ENCODE data around the gene CST11. TPM values are rescaled to one million over a fixed set of nuclear protein-coding genes. Genes with fewer than 3 reads are reported as not detected.

The CST11 gene
- total and polyA plus RNA-seq, 5 experiments from 2014 or later: not detected

- no peaks in the 10 kb centered on the region for H3K36me3 Mint-ChIP-seq
- H3K9me3 Mint-ChIP-seq: no peaks in the 10 kb centered on the region
- H3K27ac Mint-ChIP-seq: peak overlapping the region in 1 of 10 donors; percentile 2
- ATAC-seq (no peak), DNase-seq (no peak)
- no peaks in the 10 kb centered on the region for H3K27me3 Mint-ChIP-seq
- no peak overlapping the region for H3K4me3 Mint-ChIP-seq
- no peaks in the 10 kb centered on the region for H3K4me1 Mint-ChIP-seq
- POLR2A ChIA-PET: no interaction called here
Observed at GRCh38 chr20:23434521-23435313, 18.0 kb downstream of the CST11 start.

GRCh38 chr20:23433628-23434027, 19.0 kb downstream of the CST11 start:
- H3K4me3 Mint-ChIP-seq: no peak overlapping the region
- DNase-seq: no peak
- no peaks in the 10 kb centered on the region for H3K27me3 Mint-ChIP-seq
- no peak overlapping the region for H3K27ac Mint-ChIP-seq
- POLR2A ChIA-PET: interaction anchor here (0.8 kb wide), 1 partner anchor 11 kb away, joined by 4 read pairs; no protein-coding TSS in a partner anchor
- no peak for ATAC-seq
- no peaks in the 10 kb centered on the region for H3K9me3 Mint-ChIP-seq
- H3K4me1 Mint-ChIP-seq: no peaks in the 10 kb centered on the region
- H3K36me3 Mint-ChIP-seq: no peaks in the 10 kb centered on the region

GRCh38 chr20:23425129-23425528, 27.5 kb downstream of the CST11 start:
- H3K4me3 Mint-ChIP-seq: no peak overlapping the region
- peaks cover 7 to 24% (median 9%) of the 10 kb centered on the region in 4 donors for H3K4me1 Mint-ChIP-seq
- H3K27me3 Mint-ChIP-seq: peaks cover 0 to 10% (median 8%) of the 10 kb centered on the region in 5 donors
- H3K9me3 Mint-ChIP-seq: no peaks in the 10 kb centered on the region
- no peaks in the 10 kb centered on the region for H3K36me3 Mint-ChIP-seq
- H3K27ac Mint-ChIP-seq: peak overlapping the region in 1 of 10 donors; percentile 69
- POLR2A ChIA-PET: no interaction called here
- DNase-seq: no peak
- ATAC-seq: no peak

- H3K4me3 Mint-ChIP-seq: peak within 1 kb of the TSS; percentile 83 to 93 (median 89)
- H3K4me1 Mint-ChIP-seq: peaks cover 10 to 60% (median 30%) of the 10 kb centered on the region in 4 donors
- peak; percentile 98 to 99 for ATAC-seq
- peak; percentile 85 to 95 (median 91) for DNase-seq
- H3K36me3 Mint-ChIP-seq: no peaks in the 10 kb centered on the region
- no peaks in the 10 kb centered on the region for H3K9me3 Mint-ChIP-seq
- peak within 1 kb of the TSS; percentile 14 to 90 (median 86) for H3K27ac Mint-ChIP-seq
- POLR2A ChIA-PET: interaction anchor here (0.6 to 3.2 kb wide), 10 partner anchors 10 to 606 kb away, joined by 3 to 48 read pairs (median 4); partner anchors contain the start of genes GZF1 and NXT1
- peaks cover 0 to 10% (median 8%) of the 10 kb centered on the region in 5 donors for H3K27me3 Mint-ChIP-seq
Observed at GRCh38 chr20:23420943-23421931, 31.4 kb downstream of the CST11 start, which contains the start of gene NAPB. Gene NAPB, minus strand, starts transcription at chr20:23421488. Its CDS starts 86 bp downstream, at chr20:23421402.

GRCh38 chr20:23419995-23420901, 32.4 kb downstream of the CST11 start:
- ATAC-seq: peak; percentile 4 to 33
- DNase-seq: peak; percentile 16 to 67 (median 32)
- POLR2A ChIA-PET: interaction anchor here (0.8 to 3.2 kb wide), 7 partner anchors 9 to 607 kb away, joined by 3 to 48 read pairs (median 4); partner anchors contain the start of genes GZF1 and NXT1

GRCh38 chr20:23419657-23419994, 33.0 kb downstream of the CST11 start:
- DNase-seq (no peak), ATAC-seq (no peak)
- POLR2A ChIA-PET: interaction anchor here (2.2 to 3.2 kb wide), 3 partner anchors 58 to 69 kb away, joined by 11 to 48 read pairs (median 14); partner anchors contain the start of genes GZF1 and NXT1
- Mint-ChIP-seq H3K9me3 (no peaks in the 10 kb centered on the region), H3K4me3 (peak overlapping the region; percentile 83 to 93 (median 89)), H3K27me3 (peaks cover 0 to 4% (median 3%) of the 10 kb centered on the region in 5 donors), H3K27ac (peak overlapping the region in 9 of 10 donors; percentile 44 to 91 (median 87)), H3K36me3 (peaks cover 0 to 2% (median 0%) of the 10 kb centered on the region in 3 donors), H3K4me1 (peaks cover 12 to 66% (median 37%) of the 10 kb centered on the region in 4 donors)

More at GRCh38 chr20:23419995-23420901, 32.4 kb downstream of the CST11 start:
- Mint-ChIP-seq H3K36me3 (peaks cover 0 to 2% (median 0%) of the 10 kb centered on the region in 3 donors), H3K4me1 (peaks cover 12 to 66% (median 36%) of the 10 kb centered on the region in 4 donors), H3K9me3 (no peaks in the 10 kb centered on the region), H3K4me3 (peak overlapping the region; percentile 83 to 93 (median 89)), H3K27me3 (peaks cover 0 to 10% (median 6%) of the 10 kb centered on the region in 5 donors), H3K27ac (peak overlapping the region; percentile 51 to 91 (median 88))

- H3K36me3 Mint-ChIP-seq: peaks cover 0 to 5% (median 0%) of the 10 kb centered on the region in 3 donors
- POLR2A ChIA-PET: interaction anchor here (0.7 to 1.5 kb wide), 3 partner anchors 32 to 68 kb away, joined by 3 to 5 read pairs (median 3); partner anchors contain the start of gene NXT1
Observed at GRCh38 chr20:23417861-23418260, 34.8 kb downstream of the CST11 start.

GRCh38 chr20:23415959-23416583, 36.6 kb downstream of the CST11 start:
- peak in 1 of 10 donors; percentile 38 for DNase-seq
- H3K9me3 Mint-ChIP-seq: no peaks in the 10 kb centered on the region
- peaks cover 16 to 70% (median 44%) of the 10 kb centered on the region in 4 donors for H3K4me1 Mint-ChIP-seq
- POLR2A ChIA-PET: interaction anchor here (1.2 kb wide), 1 partner anchor 66 kb away, joined by 4 read pairs; the partner anchor contains the start of gene NXT1
- no peaks in the 10 kb centered on the region for H3K27me3 Mint-ChIP-seq
- peaks cover 0 to 5% (median 4%) of the 10 kb centered on the region in 3 donors for H3K36me3 Mint-ChIP-seq
- H3K4me3 Mint-ChIP-seq: peak overlapping the region in 2 of 10 donors; percentile 14 to 32
- peak overlapping the region in 5 of 10 donors; percentile 10 to 45 (median 33) for H3K27ac Mint-ChIP-seq
- no peak for ATAC-seq

More at GRCh38 chr20:23417861-23418260, 34.8 kb downstream of the CST11 start:
- Mint-ChIP-seq H3K9me3 (no peaks in the 10 kb centered on the region), H3K4me3 (peak overlapping the region in 1 of 10 donors; percentile 15), H3K4me1 (peaks cover 16 to 67% (median 42%) of the 10 kb centered on the region in 4 donors), H3K27ac (peak overlapping the region in 7 of 10 donors; percentile 4 to 83 (median 29)), H3K27me3 (no peaks in the 10 kb centered on the region)
- DNase-seq (no peak), ATAC-seq (no peak)

GRCh38 chr20:23415555-23415954, 37.1 kb downstream of the CST11 start:
- no peaks in the 10 kb centered on the region for H3K27me3 Mint-ChIP-seq
- POLR2A ChIA-PET: interaction anchor here (1.2 kb wide), 1 partner anchor 65 kb away, joined by 4 read pairs; the partner anchor contains the start of gene NXT1
- DNase-seq (no peak), ATAC-seq (no peak)
- peak overlapping the region in 4 of 10 donors; percentile 4 to 41 (median 13) for H3K27ac Mint-ChIP-seq
- no peaks in the 10 kb centered on the region for H3K9me3 Mint-ChIP-seq
- peaks cover 18 to 74% (median 47%) of the 10 kb centered on the region in 4 donors for H3K4me1 Mint-ChIP-seq
- peaks cover 0 to 5% (median 4%) of the 10 kb centered on the region in 3 donors for H3K36me3 Mint-ChIP-seq
- H3K4me3 Mint-ChIP-seq: peak overlapping the region in 1 of 10 donors; percentile 32

GRCh38 chr20:23414526-23415188, 38.0 kb downstream of the CST11 start:
- H3K36me3 Mint-ChIP-seq: peaks cover 0 to 5% (median 4%) of the 10 kb centered on the region in 3 donors
- H3K4me1 Mint-ChIP-seq: peaks cover 21 to 72% (median 48%) of the 10 kb centered on the region in 4 donors
- ATAC-seq (no peak), DNase-seq (no peak)
- no peak overlapping the region for H3K4me3 Mint-ChIP-seq
- H3K27ac Mint-ChIP-seq: no peak overlapping the region
- POLR2A ChIA-PET: interaction anchor here (1.2 kb wide), 1 partner anchor 64 kb away, joined by 4 read pairs; the partner anchor contains the start of gene NXT1
- H3K9me3 Mint-ChIP-seq: no peaks in the 10 kb centered on the region
- H3K27me3 Mint-ChIP-seq: no peaks in the 10 kb centered on the region
